Measurements from ENCODE around the gene MEF2D.

MEF2D gene

GRCh38 chr1:156530006-156530405 is 29.4 kb upstream of the MEF2D start:
- Histone ChIP-seq H3K9me3 (replicated peaks; ENCODE audit: insufficient read depth, low read length) (no peaks in the 10 kb centered on the region), H3K4me1 (ENCODE audit: low read length) (peaks cover 12% of the 10 kb centered on the region), H3F3A (ENCODE audit: insufficient read depth, low read length) (peaks cover 9% of the 10 kb centered on the region), H4K20me1 (ENCODE audit: insufficient read depth, low read length) (no peaks in the 10 kb centered on the region), H3K9me2 (replicated peaks; ENCODE audit: insufficient read depth, low read length) (no peaks in the 10 kb centered on the region), H3K27me3 (replicated peaks; ENCODE audit: insufficient read depth, low read length) (no peaks in the 10 kb centered on the region), H2AFZ (ENCODE audit: low read length) (no peak overlapping the region), H3K79me2 (ENCODE audit: low read length) (no peaks in the 10 kb centered on the region), H3K4me3 (ENCODE audit: low read length) (no peak overlapping the region), H3K27ac (ENCODE audit: low read length) (no peak overlapping the region), H3K9ac (ENCODE audit: low read length) (no peak overlapping the region), H3K36me3 (replicated peaks; ENCODE audit: insufficient read depth, low read length) (no peaks in the 10 kb centered on the region), H3K4me2 (ENCODE audit: low read depth, low read length) (no peak overlapping the region)
- no peak for TF ChIP-seq EZH2phosphoT487 (IDR thresholded peaks at IDR 0.05; ENCODE audit: low read length)
- no peak for TF ChIP-seq EZH2 (optimal IDR thresholded peaks at IDR 0.05; ENCODE audit: low read depth, low read length)
- TF ChIP-seq CTCF (IDR thresholded peaks at IDR 0.05; ENCODE audit: low read length): no peak
- DNase-seq: no peak

- Histone ChIP-seq H3K4me1 (ENCODE audit: low read length) (peaks cover 23% of the 10 kb centered on the region), H3K27ac (ENCODE audit: low read length) (no peak overlapping the region), H3K4me3 (ENCODE audit: low read length) (no peak overlapping the region), H3K79me2 (ENCODE audit: low read length) (no peaks in the 10 kb centered on the region), H3F3A (ENCODE audit: insufficient read depth, low read length) (peaks cover 20% of the 10 kb centered on the region), H3K27me3 (replicated peaks; ENCODE audit: insufficient read depth, low read length) (no peaks in the 10 kb centered on the region), H3K36me3 (replicated peaks; ENCODE audit: insufficient read depth, low read length) (no peaks in the 10 kb centered on the region), H3K4me2 (ENCODE audit: low read depth, low read length) (no peak overlapping the region), H3K9me3 (replicated peaks; ENCODE audit: insufficient read depth, low read length) (no peaks in the 10 kb centered on the region), H3K9ac (ENCODE audit: low read length) (no peak overlapping the region), H3K9me2 (replicated peaks; ENCODE audit: insufficient read depth, low read length) (no peaks in the 10 kb centered on the region), H2AFZ (ENCODE audit: low read length) (no peak overlapping the region), H4K20me1 (ENCODE audit: insufficient read depth, low read length) (no peaks in the 10 kb centered on the region)
- TF ChIP-seq CTCF (IDR thresholded peaks at IDR 0.05; ENCODE audit: low read length): no peak
- DNase-seq: no peak
Measured at GRCh38 chr1:156528875-156529425, 28.4 kb upstream of the MEF2D start.

DNA sequence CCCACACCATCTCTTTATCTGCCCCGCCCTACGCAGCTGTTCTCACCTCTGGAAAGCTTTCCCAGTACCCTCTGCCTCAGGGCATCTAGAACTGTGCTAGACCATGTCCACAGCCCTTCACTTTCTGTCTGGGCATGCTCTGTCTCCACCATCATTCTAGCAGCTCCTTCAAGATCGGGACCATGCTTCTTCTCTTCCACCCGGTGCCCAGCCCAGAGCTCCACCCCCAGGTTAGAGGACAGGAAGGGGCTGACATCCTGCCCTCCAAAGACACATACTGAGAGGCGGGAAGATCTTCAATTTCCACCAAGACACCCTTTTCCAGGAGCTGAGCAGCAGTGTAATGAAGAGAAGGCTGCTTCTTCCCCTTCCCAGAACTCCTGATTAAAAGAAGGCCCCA is 27.7 kb upstream of the MEF2D start:
- DNase-seq: no peak
- H3K4me2 ChIP-seq (ENCODE audit: low read depth, low read length): no peak overlapping the region
- peaks cover 23% of the 10 kb centered on the region for H3F3A ChIP-seq (ENCODE audit: insufficient read depth, low read length)
- H3K4me1 ChIP-seq (ENCODE audit: low read length): peaks cover 27% of the 10 kb centered on the region
- H4K20me1 ChIP-seq (ENCODE audit: insufficient read depth, low read length): no peaks in the 10 kb centered on the region
- no peak overlapping the region for H3K4me3 ChIP-seq (ENCODE audit: low read length)
- no peaks in the 10 kb centered on the region for H3K36me3 ChIP-seq (replicated peaks; ENCODE audit: insufficient read depth, low read length)
- H2AFZ ChIP-seq (ENCODE audit: low read length): no peak overlapping the region
- TF ChIP-seq EZH2 (optimal IDR thresholded peaks at IDR 0.05; ENCODE audit: low read depth, low read length) (no peak), CTCF (IDR thresholded peaks at IDR 0.05; ENCODE audit: low read length) (no peak), EZH2phosphoT487 (IDR thresholded peaks at IDR 0.05; ENCODE audit: low read length) (no peak)
- H3K79me2 ChIP-seq (ENCODE audit: low read length): no peaks in the 10 kb centered on the region
- no peaks in the 10 kb centered on the region for H3K27me3 ChIP-seq (replicated peaks; ENCODE audit: insufficient read depth, low read length)
- H3K27ac ChIP-seq (ENCODE audit: low read length): no peak overlapping the region
- no peaks in the 10 kb centered on the region for H3K9me3 ChIP-seq (replicated peaks; ENCODE audit: insufficient read depth, low read length)
- H3K9me2 ChIP-seq (replicated peaks; ENCODE audit: insufficient read depth, low read length): no peaks in the 10 kb centered on the region
- no peak overlapping the region for H3K9ac ChIP-seq (ENCODE audit: low read length)

All from MM.1S (cell line).